Activated B cell treated with CpG ODN at 0.5 μM for 24 hours (primary cell): ENCODE measurements around the gene ASB2. TPM values are rescaled to one million over a fixed set of nuclear protein-coding genes. Genes with fewer than 3 reads are reported as not detected.

Experiments used
- ATAC-seq: fragments of 200-7000 bp; cut with Tn5 transposase; one replicate; pipeline ENCODE4 v1.10.0; 2021; ENCODE audit warnings: low read depth, mild to moderate bottlenecking, moderate library complexity
- CTCF ChIA-PET: fragments of 350-600 bp; sonication (Branson Sonifier 250); formaldehyde crosslinking; loops from one replicate; lab custom pipeline; 2021; ENCODE audit warnings: antibody characterized with exemption; lab: Charles Lee
- POLR2A ChIA-PET: fragments of 350-600 bp; sonication (Branson Sonifier 250); formaldehyde crosslinking; loops from one replicate; lab custom pipeline; 2021; ENCODE audit warnings: antibody characterized with exemption; lab: Charles Lee
- DNase-seq: peaks from one replicate; pipeline ENCODE4 v3.0.0; 2022
- H3K27ac Mint-ChIP-seq: one replicate; pipeline ENCODE4 v1.8.0; 2020; ENCODE audit warnings: mixed read lengths
- H3K27me3 Mint-ChIP-seq: one replicate; pipeline ENCODE4 v1.8.0; 2021; ENCODE audit warnings: mixed read lengths
- H3K36me3 Mint-ChIP-seq: one replicate; pipeline ENCODE4 v1.8.0; 2021; ENCODE audit warnings: low read depth, mixed read lengths
- H3K4me1 Mint-ChIP-seq: one replicate; pipeline ENCODE4 v1.8.0; 2021; ENCODE audit warnings: mixed read lengths
- H3K4me3 Mint-ChIP-seq: one replicate; pipeline ENCODE4 v1.8.0; 2020; ENCODE audit warnings: mild to moderate bottlenecking, mixed read lengths
- H3K9me3 Mint-ChIP-seq: one replicate; pipeline ENCODE4 v1.8.0; 2020; ENCODE audit warnings: mixed read lengths
- intact Hi-C: fragments of 100-400 bp; cut with micrococcal nuclease; formaldehyde crosslinking; loops from one replicate; pipeline ENCODE4 v1.15.1; 2024
- total RNA-seq: library from RNA; stranded (reverse); gene quantifications from 2 replicates; pipeline ENCODE4 v1.2.3, GENCODE V29; 2022
- TF ChIP-seq, protein P1 (sequence below): fragments of 200-600 bp; IDR thresholded peaks from one replicate; pipeline ENCODE4 v1.8.0; 2022; ENCODE audit warnings: antibody characterized with exemption, mild to moderate bottlenecking

The ASB2 gene
- total RNA-seq, 1 donor from 2014 or later, result 3.1 TPM

DNA sequence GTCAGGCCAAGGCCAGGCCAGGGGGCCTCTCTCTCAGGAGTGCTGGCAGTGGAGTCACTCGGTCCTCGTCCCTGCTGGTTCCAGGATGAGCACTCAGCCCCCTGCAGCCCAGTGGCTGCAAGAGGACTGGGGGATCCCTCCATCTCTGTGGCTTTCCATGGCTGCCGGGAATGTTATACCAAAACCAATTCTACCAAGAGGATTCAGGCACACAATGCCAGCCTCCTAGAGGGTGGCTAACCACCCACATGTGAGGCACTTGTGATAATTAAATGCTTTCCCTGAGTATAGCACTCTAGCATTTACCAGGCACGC lies 21.9 kb downstream of the ASB2 start:
- Mint-ChIP-seq H3K9me3 (no peaks in the 10 kb centered on the region), H3K27me3 (no peaks in the 10 kb centered on the region), H3K4me3 (peak overlapping the region; percentile 75), H3K36me3 (no peaks in the 10 kb centered on the region), H3K27ac (peak overlapping the region; percentile 76), H3K4me1 (peaks cover 63% of the 10 kb centered on the region)
- CTCF ChIA-PET, result interaction anchor here (3.3 to 12.0 kb wide), 2 partner anchors 16 kb away, joined by 16 to 126 read pairs; no protein-coding TSS in a partner anchor
- TF ChIP-seq, protein P1, sequence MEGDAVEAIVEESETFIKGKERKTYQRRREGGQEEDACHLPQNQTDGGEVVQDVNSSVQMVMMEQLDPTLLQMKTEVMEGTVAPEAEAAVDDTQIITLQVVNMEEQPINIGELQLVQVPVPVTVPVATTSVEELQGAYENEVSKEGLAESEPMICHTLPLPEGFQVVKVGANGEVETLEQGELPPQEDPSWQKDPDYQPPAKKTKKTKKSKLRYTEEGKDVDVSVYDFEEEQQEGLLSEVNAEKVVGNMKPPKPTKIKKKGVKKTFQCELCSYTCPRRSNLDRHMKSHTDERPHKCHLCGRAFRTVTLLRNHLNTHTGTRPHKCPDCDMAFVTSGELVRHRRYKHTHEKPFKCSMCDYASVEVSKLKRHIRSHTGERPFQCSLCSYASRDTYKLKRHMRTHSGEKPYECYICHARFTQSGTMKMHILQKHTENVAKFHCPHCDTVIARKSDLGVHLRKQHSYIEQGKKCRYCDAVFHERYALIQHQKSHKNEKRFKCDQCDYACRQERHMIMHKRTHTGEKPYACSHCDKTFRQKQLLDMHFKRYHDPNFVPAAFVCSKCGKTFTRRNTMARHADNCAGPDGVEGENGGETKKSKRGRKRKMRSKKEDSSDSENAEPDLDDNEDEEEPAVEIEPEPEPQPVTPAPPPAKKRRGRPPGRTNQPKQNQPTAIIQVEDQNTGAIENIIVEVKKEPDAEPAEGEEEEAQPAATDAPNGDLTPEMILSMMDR, result no peak
- ATAC-seq (no peak), DNase-seq (no peak)
- intact Hi-C loops, result loop anchor here (2.0 kb wide), 1 partner anchor 16 kb away; no protein-coding TSS in a partner anchor
- POLR2A ChIA-PET, result interaction anchor here (7.2 kb wide), 1 partner anchor 16 kb away, joined by 133 read pairs; no protein-coding TSS in a partner anchor

GRCh38 chr14:93953739-93954515 lies 22.4 kb downstream of the ASB2 start:
- ChIA-PET CTCF (interaction anchor here (1.1 to 12.0 kb wide), 4 partner anchors 14 to 17 kb away, joined by 4 to 126 read pairs (median 16); no protein-coding TSS in a partner anchor), POLR2A (interaction anchor here (1.6 to 7.2 kb wide), 2 partner anchors 9 to 16 kb away, joined by 5 to 133 read pairs; no protein-coding TSS in a partner anchor)
- no peaks in the 10 kb centered on the region for H3K27me3 Mint-ChIP-seq
- TF ChIP-seq, protein P1, result no peak
- H3K4me3 Mint-ChIP-seq, result no peak overlapping the region
- H3K9me3 Mint-ChIP-seq, result no peaks in the 10 kb centered on the region
- ATAC-seq, result no peak
- intact Hi-C loops, result loop anchor here (2.0 kb wide), 1 partner anchor 17 kb away; no protein-coding TSS in a partner anchor
- H3K27ac Mint-ChIP-seq, result no peak overlapping the region
- no peaks in the 10 kb centered on the region for H3K36me3 Mint-ChIP-seq
- H3K4me1 Mint-ChIP-seq, result peaks cover 57% of the 10 kb centered on the region
- DNase-seq, result no peak

DNA sequence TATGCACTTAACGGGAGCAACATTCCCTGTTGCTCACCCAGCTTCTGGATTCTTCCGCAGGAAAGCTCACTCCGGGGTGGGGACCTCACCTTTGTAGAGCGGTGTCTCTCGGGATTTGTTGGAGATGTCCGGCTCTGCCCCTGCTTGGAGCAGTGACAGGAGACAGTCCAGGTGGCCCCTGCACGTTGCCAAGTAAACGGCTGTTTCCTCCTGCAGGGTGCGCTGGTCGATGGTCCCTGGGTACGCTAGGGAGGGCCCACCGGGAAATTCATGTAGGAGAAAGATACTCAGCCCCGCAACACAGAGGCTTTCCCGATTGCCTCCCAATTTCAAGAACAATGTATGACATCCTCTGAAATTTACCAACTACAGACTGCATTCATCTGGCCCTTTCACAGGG lies 23.1 kb downstream of the ASB2 start:
- TF ChIP-seq, protein P1, result no peak
- no peak overlapping the region for H3K27ac Mint-ChIP-seq
- H3K27me3 Mint-ChIP-seq, result no peaks in the 10 kb centered on the region
- ChIA-PET POLR2A (interaction anchor here (1.6 kb wide), 1 partner anchor 10 kb away, joined by 5 read pairs; no protein-coding TSS in a partner anchor), CTCF (interaction anchor here (1.1 to 2.6 kb wide), 3 partner anchors 14 to 17 kb away, joined by 4 to 17 read pairs (median 16); no protein-coding TSS in a partner anchor)
- peaks cover 50% of the 10 kb centered on the region for H3K4me1 Mint-ChIP-seq
- intact Hi-C loops, result no loop called here
- H3K9me3 Mint-ChIP-seq, result no peaks in the 10 kb centered on the region
- H3K36me3 Mint-ChIP-seq, result no peaks in the 10 kb centered on the region
- DNase-seq, result no peak
- ATAC-seq, result no peak
- no peak overlapping the region for H3K4me3 Mint-ChIP-seq

DNA sequence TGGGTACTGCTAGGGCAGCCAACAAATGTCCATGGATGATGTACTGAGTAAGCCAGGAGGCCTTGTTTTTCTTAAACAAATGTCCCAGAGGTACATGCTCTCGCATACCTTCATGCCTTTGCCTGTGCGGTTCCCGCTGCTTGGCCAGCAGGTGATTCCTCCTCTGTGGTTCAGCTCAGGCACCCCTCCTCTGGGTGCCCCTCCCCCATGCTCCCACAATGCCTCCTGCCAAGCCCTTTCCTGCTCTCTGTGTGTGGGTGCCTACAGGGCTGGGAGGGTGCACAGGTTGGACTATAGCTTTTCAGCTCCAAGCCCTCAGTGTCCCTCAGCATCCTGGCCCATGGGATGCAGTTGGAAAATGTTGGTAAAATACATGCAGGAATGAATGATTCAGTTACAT lies 23.5 kb downstream of the ASB2 start:
- Mint-ChIP-seq H3K36me3 (no peaks in the 10 kb centered on the region), H3K9me3 (no peaks in the 10 kb centered on the region), H3K27me3 (no peaks in the 10 kb centered on the region), H3K4me1 (peaks cover 46% of the 10 kb centered on the region), H3K4me3 (no peak overlapping the region), H3K27ac (no peak overlapping the region)
- ChIA-PET CTCF (interaction anchor here (1.1 to 2.6 kb wide), 3 partner anchors 13 to 18 kb away, joined by 4 to 17 read pairs (median 16); no protein-coding TSS in a partner anchor), POLR2A (interaction anchor here (1.5 to 1.6 kb wide), 2 partner anchors 10 to 26 kb away, joined by 5 read pairs; no protein-coding TSS in a partner anchor)
- TF ChIP-seq, protein P1, result no peak
- no peak for DNase-seq
- intact Hi-C loops, result no loop called here
- no peak for ATAC-seq
